ENCODE results near the gene CERS3. TPM values are rescaled to one million over a fixed set of nuclear protein-coding genes. Genes with fewer than 3 reads are reported as not detected.

The CERS3 gene
- total RNA-seq, 1 donor from 2014 or later: 0.69 TPM

DNA sequence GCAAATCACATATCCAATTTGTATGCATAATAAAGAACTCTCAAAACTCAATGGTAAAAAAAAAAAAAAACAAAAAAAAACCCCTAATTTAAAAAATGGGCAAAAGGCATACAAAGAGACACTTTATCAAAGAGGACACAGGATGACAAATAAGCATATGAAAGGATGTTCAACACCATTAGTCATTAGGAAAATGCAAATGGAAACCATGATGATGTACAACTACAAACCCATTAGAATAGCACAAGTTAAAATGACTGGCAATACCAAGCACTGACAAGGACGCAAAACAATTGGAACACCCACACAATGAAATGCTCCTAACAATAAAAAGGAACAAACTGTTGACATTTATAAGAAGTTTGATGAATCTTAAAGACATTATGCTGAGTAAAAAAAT, 123.6 kb downstream of the CERS3 start:
- no peaks in the 10 kb centered on the region for H3K36me3 Mint-ChIP-seq
- H3K9me3 Mint-ChIP-seq: peaks cover 34% of the 10 kb centered on the region
- no peak overlapping the region for H3K4me3 Mint-ChIP-seq
- H3K4me1 Mint-ChIP-seq: no peaks in the 10 kb centered on the region
- no peak for DNase-seq (ENCODE audit: low spot score in 2 of 2, unreplicated experiment in 2 of 2)
- no peak overlapping the region for H3K27ac Mint-ChIP-seq
- TF ChIP-seq, protein P1, sequence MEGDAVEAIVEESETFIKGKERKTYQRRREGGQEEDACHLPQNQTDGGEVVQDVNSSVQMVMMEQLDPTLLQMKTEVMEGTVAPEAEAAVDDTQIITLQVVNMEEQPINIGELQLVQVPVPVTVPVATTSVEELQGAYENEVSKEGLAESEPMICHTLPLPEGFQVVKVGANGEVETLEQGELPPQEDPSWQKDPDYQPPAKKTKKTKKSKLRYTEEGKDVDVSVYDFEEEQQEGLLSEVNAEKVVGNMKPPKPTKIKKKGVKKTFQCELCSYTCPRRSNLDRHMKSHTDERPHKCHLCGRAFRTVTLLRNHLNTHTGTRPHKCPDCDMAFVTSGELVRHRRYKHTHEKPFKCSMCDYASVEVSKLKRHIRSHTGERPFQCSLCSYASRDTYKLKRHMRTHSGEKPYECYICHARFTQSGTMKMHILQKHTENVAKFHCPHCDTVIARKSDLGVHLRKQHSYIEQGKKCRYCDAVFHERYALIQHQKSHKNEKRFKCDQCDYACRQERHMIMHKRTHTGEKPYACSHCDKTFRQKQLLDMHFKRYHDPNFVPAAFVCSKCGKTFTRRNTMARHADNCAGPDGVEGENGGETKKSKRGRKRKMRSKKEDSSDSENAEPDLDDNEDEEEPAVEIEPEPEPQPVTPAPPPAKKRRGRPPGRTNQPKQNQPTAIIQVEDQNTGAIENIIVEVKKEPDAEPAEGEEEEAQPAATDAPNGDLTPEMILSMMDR (IDR thresholded peaks at IDR 0.05; ENCODE audit: unreplicated experiment): no peak
- H3K27me3 Mint-ChIP-seq (ENCODE audit: low read depth): peaks cover 5% of the 10 kb centered on the region

DNA sequence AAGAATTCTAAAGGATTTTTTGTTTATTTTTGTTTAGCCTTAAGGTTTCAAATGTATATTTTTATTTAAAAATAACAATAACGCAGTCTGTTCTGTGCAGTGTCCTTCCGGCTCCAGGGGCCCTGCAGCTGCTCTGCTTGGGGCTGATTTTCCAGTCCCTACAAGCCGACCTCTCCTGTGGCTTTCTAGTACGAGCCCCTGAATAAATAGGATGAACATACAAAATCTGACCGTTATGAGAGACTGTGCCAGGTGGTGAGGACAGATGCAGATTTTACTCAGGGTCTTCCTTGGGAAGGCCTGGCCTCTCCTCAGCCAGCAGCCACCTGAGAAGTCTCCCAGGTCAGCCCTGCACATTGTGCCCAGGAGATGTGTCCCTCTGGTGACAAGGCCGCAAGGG, 127.8 kb downstream of the CERS3 start:
- Mint-ChIP-seq H3K9me3 (peaks cover 18% of the 10 kb centered on the region), H3K27ac (no peak overlapping the region), H3K4me1 (no peaks in the 10 kb centered on the region), H3K4me3 (no peak overlapping the region), H3K36me3 (no peaks in the 10 kb centered on the region), H3K27me3 (ENCODE audit: low read depth) (peaks cover 14% of the 10 kb centered on the region)
- no peak for DNase-seq (ENCODE audit: low spot score in 2 of 2, unreplicated experiment in 2 of 2)
- TF ChIP-seq, protein P1 (IDR thresholded peaks at IDR 0.05; ENCODE audit: unreplicated experiment): no peak

DNA sequence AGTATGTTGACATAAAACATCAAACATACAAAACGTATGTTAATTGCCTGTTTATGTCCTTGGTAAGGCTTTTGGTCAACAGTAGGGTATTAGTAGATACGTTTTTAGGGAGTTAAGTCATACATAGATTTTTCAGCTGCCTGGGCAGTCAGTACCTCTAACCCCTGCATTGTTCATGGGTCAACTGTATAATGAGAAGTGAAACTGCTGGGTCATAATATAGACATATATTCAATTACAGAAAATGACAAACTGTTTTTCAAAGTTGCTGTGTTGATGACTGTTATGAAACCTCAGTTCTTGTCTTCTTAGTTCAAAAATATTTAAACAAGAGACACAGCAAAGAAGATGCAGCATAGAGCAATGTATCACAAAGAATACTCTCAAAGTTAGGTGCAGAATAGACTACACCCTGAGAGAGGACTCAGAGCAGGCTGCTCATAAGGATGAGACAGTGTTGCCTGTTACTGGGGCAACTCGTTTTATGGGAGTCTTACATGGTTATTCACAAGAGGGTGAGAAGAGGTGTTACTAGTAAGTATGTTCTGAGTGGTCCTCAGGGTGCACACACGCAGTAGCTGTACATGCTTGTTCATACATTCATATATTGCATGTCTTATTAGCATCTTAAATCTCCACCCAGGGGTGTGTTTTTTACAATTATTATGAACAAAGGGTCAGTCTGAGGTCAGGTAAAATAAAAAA, 133.9 kb downstream of the CERS3 start:
- H3K9me3 Mint-ChIP-seq: peaks cover 4% of the 10 kb centered on the region

DNA sequence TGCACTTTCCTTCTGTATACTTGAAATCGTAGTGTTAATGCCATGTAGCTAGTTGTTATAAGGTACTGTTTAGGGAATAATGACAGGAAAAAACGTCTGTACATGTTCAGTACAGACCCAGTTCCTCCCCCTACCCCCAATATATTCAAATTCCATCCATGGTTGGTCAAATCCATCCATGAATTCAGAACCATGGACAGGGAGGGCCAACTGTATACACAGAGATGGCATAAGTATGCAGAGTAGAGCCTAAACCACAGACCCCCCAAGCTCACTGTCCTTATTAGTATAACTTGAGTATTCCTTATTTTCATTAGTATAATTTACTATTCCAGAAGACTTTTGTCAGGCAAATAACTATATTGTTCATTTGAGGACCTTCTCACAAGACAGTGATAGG, 135.7 kb downstream of the CERS3 start:
- H3K9me3 Mint-ChIP-seq: peaks cover 19% of the 10 kb centered on the region
- peaks cover 23% of the 10 kb centered on the region for H3K27me3 Mint-ChIP-seq (ENCODE audit: low read depth)
- H3K36me3 Mint-ChIP-seq: no peaks in the 10 kb centered on the region
- no peaks in the 10 kb centered on the region for H3K4me1 Mint-ChIP-seq
- no peak for DNase-seq (ENCODE audit: low spot score in 2 of 2, unreplicated experiment in 2 of 2)
- no peak overlapping the region for H3K27ac Mint-ChIP-seq
- TF ChIP-seq, protein P1 (IDR thresholded peaks at IDR 0.05; ENCODE audit: unreplicated experiment): no peak
- no peak overlapping the region for H3K4me3 Mint-ChIP-seq

More for the DNA sequence above, 133.9 kb downstream of the CERS3 start:
- TF ChIP-seq, protein P1 (IDR thresholded peaks at IDR 0.05; ENCODE audit: unreplicated experiment): no peak
- Mint-ChIP-seq H3K27me3 (ENCODE audit: low read depth) (peaks cover 25% of the 10 kb centered on the region), H3K36me3 (no peaks in the 10 kb centered on the region), H3K4me1 (no peaks in the 10 kb centered on the region), H3K27ac (no peak overlapping the region), H3K4me3 (no peak overlapping the region)
- no peak for DNase-seq (ENCODE audit: low spot score in 2 of 2, unreplicated experiment in 2 of 2)

DNA sequence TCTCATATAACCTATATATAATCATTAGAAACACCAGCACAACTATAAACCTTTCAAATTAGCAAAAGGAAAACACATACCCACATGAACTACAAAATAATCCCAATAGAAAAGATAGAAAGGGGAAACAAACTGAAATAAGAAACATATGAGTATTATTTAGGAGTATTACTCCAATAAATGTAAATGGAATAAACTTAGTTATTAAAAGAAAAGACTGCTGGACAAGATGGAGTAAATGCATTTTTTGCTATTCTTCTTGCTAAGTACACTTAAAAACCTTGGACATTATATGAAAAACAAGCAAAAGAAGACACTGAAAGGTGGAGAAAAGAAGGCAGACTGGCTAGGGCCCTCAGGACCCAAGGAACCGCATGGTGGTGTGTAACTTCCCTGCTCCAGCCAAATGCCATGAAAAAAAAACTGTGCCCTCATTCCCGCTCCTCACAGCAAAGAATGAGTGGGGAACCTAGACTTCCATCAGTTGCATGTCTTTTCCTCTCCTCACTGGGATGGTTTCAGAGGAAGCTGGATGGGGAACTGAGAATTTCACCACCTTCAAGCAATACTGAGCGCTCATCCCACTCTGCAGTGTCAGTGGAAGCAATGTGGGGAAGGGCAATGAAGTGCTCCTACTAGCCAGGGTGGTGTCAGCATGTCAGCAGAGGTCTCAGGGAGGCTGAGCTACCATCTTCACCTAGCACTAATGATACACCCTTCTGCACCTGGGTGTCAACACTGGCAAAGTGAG, 143.3 kb downstream of the CERS3 start:
- peaks cover 17% of the 10 kb centered on the region for H3K36me3 Mint-ChIP-seq
- no peak overlapping the region for H3K27ac Mint-ChIP-seq
- H3K9me3 Mint-ChIP-seq: peaks cover 57% of the 10 kb centered on the region

More for the DNA sequence above, 143.3 kb downstream of the CERS3 start:
- DNase-seq (ENCODE audit: low spot score in 2 of 2, unreplicated experiment in 2 of 2): no peak
- TF ChIP-seq, protein P1 (IDR thresholded peaks at IDR 0.05; ENCODE audit: unreplicated experiment): no peak
- no peak overlapping the region for H3K4me3 Mint-ChIP-seq
- no peaks in the 10 kb centered on the region for H3K4me1 Mint-ChIP-seq
- H3K27me3 Mint-ChIP-seq (ENCODE audit: low read depth): no peaks in the 10 kb centered on the region

Data from mesothelial cell of epicardium (in vitro differentiated cells).